Measurements from ENCODE around the gene SFXN4.

GRCh38 chr10:119149157-119149556 lies 16.4 kb downstream of the SFXN4 start:
- TF ChIP-seq CTCF (conservative IDR thresholded peaks at IDR 0.05; ENCODE audit: low read length) (no peak), EZH2phosphoT487 (IDR thresholded peaks at IDR 0.05; ENCODE audit: borderline replicate concordance, low read depth, low read length) (no peak)

Measured in OCI-LY7 (cell line).